Adrenal gland (tissue), 5 donors: ENCODE data around the gene TMEM109.
A peak's percentile ranks its signal among the peaks of the same experiment; 100 is the strongest.

Source experiments
- POLR2A ChIP-seq, 2 donors: fragments of 450-650 bp; IDR thresholded peaks; one replicate each; pipeline ENCODE4 v1.6.1; 2017; ENCODE audit warnings: antibody characterized with exemption in 2 of 2, mild to moderate bottlenecking in 2 of 2, moderate library complexity in 1 of 2
- TF ChIP-seq, protein P1 (sequence below), 6 experiments: fragments of 450-650 bp in 4 of 6; fragments of 200-600 bp in 2 of 6; sonication (generic) in 1 of 6; IDR thresholded peaks; 1 replicate in 5 of 6; 2 replicates in 1 of 6; pipeline versions ENCODE4 v1.5.1 to v1.8.0; 2016 to 2021; ENCODE audit warnings: antibody characterized with exemption in 6 of 6, mild to moderate bottlenecking in 2 of 6, moderate library complexity in 1 of 6
- donor health status: DM: no; HTN: no; CAD: no.

DNA sequence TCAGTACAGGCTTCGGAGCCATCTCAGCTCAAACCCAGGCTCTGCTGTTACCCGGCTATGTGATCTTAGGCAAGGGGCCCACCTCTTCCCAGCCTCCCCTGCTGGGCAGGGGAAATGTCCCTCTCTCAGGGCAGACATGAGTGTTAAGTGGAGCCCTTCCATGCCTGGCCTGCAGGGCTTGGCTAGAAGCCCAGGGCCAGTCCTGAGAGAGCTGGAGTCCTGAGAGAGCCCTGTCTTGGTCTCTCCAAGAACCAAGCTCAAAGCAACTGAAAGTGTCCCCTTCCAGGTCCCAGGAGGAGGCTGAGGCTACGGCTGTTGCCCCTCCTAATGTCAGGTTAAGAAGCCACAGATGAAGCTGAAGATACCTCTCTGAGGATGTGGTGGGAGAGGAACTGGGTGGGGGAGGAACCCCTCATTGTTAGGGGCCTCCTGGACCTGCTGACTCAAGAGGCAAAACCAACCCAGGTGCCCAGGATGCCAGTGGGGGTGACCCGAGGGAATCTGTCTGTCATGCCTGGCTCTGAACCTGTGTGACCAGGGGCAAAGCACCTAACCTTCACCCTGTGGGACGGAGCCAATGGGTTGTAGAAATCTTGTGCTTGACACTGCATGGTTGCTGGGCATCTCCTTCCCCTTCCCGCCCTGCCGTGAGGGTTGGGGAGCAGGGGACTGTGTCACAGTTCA is 42.4 kb upstream of the TMEM109 start:
- no peak for TF ChIP-seq POLR2A (IDR thresholded peaks at IDR 0.05)
- TF ChIP-seq, protein P1, sequence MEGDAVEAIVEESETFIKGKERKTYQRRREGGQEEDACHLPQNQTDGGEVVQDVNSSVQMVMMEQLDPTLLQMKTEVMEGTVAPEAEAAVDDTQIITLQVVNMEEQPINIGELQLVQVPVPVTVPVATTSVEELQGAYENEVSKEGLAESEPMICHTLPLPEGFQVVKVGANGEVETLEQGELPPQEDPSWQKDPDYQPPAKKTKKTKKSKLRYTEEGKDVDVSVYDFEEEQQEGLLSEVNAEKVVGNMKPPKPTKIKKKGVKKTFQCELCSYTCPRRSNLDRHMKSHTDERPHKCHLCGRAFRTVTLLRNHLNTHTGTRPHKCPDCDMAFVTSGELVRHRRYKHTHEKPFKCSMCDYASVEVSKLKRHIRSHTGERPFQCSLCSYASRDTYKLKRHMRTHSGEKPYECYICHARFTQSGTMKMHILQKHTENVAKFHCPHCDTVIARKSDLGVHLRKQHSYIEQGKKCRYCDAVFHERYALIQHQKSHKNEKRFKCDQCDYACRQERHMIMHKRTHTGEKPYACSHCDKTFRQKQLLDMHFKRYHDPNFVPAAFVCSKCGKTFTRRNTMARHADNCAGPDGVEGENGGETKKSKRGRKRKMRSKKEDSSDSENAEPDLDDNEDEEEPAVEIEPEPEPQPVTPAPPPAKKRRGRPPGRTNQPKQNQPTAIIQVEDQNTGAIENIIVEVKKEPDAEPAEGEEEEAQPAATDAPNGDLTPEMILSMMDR (IDR thresholded peaks at IDR 0.05), result peak in 3 of 6 experiments; percentile 22 to 33 (median 32)
